Inflammatory macrophage treated with lipopolysaccharide for 1 hour (primary cell): Measurements from ENCODE around the gene GGN.
A peak's percentile ranks its signal among the peaks of the same experiment; 100 is the strongest.
"Not testable (repeated sequence)": the region's sequence is repeated elsewhere in the genome, so short reads cannot be mapped to it uniquely, and the experiment has no call there.

Experiments used
- DNase-seq, 2 donors: peaks; one replicate each; pipeline ENCODE4 v3.0.0-alpha.2; 2020 to 2022

Gene GGN

GRCh38 chr19:38386300-38386970, 1.4 kb downstream of the GGN start:
- DNase-seq: no peak

DNA sequence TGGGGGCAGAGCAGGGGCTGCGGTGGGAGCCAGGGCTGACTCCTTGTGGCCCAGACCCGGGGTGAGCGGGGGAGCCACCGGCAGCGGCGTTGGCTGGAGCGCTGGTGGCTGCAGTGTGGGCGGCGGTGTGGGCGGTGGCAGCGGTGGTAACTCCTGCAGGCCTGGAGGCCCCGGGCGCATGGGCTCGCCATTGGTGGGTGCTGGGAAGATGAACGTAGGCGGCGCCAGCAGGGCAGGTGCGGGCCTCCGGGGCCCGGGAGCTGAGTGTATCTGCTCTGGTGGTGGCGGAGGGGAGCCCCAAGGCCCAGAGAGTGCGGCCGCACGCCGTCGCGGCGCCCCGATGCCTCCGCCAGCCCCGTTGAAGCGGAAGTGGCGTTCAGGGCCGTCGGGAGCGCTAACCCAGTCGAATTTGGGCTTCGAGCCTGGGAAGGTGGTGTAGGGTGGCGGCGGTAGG, 2.0 kb downstream of the GGN start:
- DNase-seq: no peak

DNA sequence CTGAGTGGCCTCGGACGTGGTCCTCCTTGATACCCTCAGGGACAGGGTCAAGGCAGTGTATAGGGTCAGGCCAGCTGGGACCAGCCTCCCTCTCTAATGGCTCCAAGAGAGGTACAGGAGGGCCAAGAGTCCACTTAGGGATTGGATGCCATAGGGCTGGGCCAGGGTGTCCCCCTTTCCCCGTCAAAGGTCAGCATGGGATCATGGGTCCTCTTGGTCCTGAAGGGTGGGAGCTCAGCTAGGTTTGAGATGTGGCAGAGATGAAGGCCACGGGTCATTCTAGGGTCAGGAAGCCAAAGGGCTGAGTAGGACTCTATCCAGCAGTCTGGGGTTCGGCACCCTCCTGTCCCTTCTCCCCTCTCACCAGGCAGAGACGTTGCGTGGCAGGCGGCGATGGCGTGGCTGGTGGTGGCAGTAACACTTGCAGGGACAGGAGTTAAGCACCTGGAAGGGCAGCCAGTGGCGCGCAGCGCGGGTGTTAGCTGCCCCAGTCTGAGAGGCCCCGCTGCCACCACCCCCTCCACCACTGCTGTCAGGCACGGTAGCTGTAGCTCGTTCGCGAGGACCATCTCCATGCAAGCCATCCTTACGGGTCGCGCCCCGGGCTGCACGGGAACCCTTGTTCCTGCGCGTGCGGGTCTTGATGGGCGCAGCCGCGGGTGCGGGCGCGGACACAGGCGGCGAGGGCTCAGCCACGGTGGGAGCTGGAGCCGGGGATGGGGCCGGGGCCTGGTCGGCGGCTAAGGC, 2.6 kb downstream of the GGN start:
- no peak for DNase-seq

- no peak for DNase-seq
Observed at GRCh38 chr19:38384209-38385027, 3.4 kb downstream of the GGN start.

GRCh38 chr19:38383743-38384142, 4.1 kb downstream of the GGN start:
- DNase-seq: no peak

DNA sequence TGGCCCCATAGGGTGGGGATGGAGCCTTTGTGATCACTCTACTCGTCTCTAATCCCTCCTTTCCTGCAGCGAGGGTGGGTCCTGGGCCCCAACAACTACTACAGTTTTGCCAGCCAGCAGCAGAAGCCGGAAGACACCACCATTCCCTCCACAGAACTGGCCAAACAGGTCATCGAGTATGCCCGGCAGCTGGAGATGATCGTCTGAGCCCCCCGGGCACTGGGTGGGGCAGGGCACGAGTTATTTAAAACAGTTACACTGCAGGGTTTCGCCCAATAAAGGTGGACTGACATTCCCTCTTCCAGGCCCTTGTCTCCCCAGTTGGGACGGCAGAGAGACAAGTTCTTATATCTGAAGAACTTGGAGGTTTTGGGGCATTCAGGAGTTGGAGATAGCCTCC, 4.7 kb downstream of the GGN start:
- no peak for DNase-seq

DNA sequence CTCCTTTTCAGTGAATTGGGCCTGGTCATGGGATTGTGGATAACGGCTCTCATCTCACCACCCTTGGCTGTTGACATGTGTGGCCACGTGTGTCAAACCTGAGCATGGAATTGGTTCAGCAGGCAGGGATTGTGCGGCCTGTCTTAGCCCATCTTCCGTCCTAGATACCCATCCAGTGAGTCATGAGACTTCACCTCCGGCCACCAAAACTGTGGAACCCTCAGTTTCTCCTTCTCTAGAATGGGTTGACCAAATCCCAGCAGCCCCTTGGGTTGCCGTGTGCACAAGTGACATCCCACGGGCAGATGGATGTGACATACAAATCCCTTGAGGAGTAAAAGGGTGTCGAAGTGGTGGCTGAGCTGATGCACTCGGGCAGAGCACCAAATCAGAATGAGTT, 6.7 kb downstream of the GGN start:
- DNase-seq: no peak

- no peak for DNase-seq
Observed at GRCh38 chr19:38378866-38379265, 9.0 kb downstream of the GGN start.

- no peak for DNase-seq
Observed at GRCh38 chr19:38377052-38377451, 10.8 kb downstream of the GGN start.

- DNase-seq: no peak
Observed at GRCh38 chr19:38376576-38376975, 11.3 kb downstream of the GGN start.

- peak; percentile 18 to 45 for DNase-seq
Observed at GRCh38 chr19:38375748-38376147, 12.1 kb downstream of the GGN start.

GRCh38 chr19:38375098-38375493, 12.7 kb downstream of the GGN start:
- DNase-seq: peak in 1 of 2 donors; percentile 20

- DNase-seq: peak; percentile 99
Observed at GRCh38 chr19:38374332-38375097, 13.3 kb downstream of the GGN start, which contains the start of gene PSMD8. PSMD8 (plus strand) TSS chr19:38374571; CDS start chr19:38374602, 31 bp downstream.

DNA sequence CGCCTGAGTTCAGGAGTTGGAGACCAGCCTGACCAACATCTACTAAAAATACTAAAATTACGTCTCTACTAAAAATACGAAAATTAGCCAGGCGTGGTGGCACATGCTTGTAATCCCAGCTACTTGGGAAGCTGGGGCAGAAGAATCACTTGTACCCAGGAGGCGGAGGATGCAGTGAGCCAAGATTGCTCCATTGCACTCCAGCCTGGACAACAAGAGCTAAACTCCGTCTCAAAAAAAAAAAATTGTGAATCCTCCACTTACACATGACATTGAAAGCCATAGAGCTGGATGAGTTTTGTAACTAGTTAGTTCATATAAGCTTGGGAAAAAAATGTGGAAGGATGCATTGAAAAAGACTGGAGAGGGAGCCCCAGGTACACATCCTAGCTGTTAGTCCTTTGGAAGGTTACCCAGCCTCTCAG, 13.9 kb downstream of the GGN start:
- no peak for DNase-seq

DNA sequence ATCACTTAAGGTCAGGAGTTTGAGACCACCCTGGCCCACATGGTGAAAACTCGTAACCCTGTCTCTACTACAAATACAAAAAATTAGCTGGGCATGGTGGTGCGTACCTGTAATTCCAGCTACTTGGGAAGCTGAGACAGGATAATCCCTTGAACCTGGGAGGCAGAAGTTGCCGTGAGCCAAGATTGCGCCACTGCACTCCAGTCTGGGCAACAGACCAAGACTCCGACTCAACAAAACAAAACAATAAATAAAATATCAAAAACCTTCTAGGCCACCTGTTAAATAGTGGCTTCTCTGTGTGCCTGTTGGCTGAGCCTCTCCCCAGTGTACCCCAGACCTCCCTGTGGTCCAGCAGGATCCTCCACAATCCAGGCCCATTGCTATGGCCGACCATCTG, 16.8 kb downstream of the GGN start:
- DNase-seq: no peak

- DNase-seq: no peak
Observed at GRCh38 chr19:38370299-38370698, 17.5 kb downstream of the GGN start.

- DNase-seq: no peak
Observed at GRCh38 chr19:38369584-38369983, 18.2 kb downstream of the GGN start.

- no peak for DNase-seq
Observed at GRCh38 chr19:38367041-38367440, 20.8 kb downstream of the GGN start.

GRCh38 chr19:38362946-38363688, 24.7 kb downstream of the GGN start:
- not testable (repeated sequence) for DNase-seq

DNA sequence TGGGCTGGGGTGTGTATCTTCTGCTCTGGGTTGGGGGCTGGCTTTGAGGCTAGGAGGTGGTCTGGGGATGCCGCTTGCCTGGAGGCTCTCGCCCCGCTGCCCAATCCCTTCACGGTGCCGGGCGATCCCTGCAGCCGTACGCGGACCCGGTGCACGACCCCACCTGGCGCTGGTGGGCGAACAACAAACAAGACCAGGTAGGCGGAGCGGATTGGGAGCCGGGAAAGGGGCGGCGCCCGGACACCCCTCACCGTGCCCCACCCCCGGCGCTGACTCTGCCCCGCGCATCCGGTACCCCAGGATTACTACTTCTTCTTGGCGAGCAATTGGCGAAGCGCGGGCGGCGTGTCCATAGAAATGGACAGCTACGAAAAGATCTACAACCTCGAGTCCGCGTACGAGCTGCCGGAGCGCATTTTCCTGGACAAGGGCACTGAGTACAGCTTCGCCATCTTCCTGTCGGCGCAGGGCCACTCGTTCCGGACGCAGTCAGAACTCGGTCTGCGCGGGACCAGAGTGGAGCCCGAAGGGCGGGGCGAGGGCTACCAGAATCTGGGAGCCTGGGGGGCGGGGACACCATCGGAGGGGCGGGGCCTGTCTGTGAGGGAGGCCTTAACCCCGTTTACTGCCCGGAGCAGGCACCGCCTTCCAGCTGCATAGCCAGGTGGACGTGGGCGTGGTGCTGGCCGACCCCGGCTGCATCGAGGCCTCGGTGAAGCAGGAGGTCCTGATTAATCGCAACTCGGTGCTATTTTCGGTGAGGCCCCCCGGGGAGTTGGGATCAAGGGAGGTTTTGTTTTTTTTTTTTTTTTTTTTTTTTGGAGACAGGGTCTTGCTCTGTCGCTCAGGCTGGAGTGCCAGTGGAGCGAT, 25.5 kb downstream of the GGN start:
- peak; percentile 78 to 91 for DNase-seq

DNA sequence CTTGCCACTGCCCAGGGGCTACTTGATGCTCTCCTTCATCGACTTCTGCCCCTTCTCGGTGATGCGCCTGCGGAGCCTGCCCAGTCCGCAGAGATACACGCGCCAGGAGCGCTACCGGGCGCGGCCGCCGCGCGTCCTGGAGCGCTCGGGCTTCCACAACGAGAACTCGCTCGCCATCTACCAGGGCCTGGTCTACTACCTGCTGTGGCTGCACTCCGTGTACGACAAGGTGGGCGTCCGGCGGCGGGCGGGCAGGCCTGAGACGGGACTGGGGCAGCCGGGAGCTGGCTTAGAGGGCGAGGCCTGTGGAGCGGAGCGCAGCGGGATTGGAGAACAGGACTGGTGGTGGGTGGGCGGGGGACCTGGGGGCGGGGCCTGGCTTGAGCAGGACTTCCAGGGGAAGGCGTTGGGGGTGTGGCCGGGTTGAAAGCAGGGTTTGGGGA, 26.2 kb downstream of the GGN start:
- DNase-seq: peak; percentile 70 to 78
